Breast epithelium (tissue), 4 donors: ENCODE data around the gene KLK15. TPM values are rescaled to one million over a fixed set of nuclear protein-coding genes. Genes with fewer than 3 reads are reported as not detected.

Source experiments
- DNase-seq, 2 donors: peaks; one replicate each; pipeline ENCODE4 v3.0.0-alpha.2; 2019; ENCODE audit warnings: low spot score in 2 of 2
- H3K27ac ChIP-seq, 2 donors: fragments of 200-600 bp; sonication (generic) in 1 of 2; one replicate each; pipeline ENCODE4 v1.5.1; 2016 to 2019; ENCODE audit warnings: mild to moderate bottlenecking in 1 of 2
- H3K27me3 ChIP-seq, 2 donors: fragments of 200-600 bp; sonication (generic) in 1 of 2; one replicate each; pipeline versions ENCODE4 v1.5.1 to v1.6.0; 2017 to 2019; ENCODE audit warnings: control low read depth in 1 of 2, mild to moderate bottlenecking in 1 of 2
- H3K36me3 ChIP-seq: fragments of 200-600 bp; one replicate; pipeline ENCODE4 v1.5.1; 2019
- H3K4me1 ChIP-seq, 2 donors: fragments of 200-600 bp; sonication (generic); one replicate each; pipeline ENCODE4 v1.5.1; 2016 to 2019; ENCODE audit warnings: control low read depth in 1 of 2
- H3K4me3 ChIP-seq, 3 donors: fragments of 200-600 bp; sonication (generic); 1 replicate in 2 of 3; 2 replicates in 1 of 3; pipeline ENCODE4 v1.5.1; 2016 to 2019; ENCODE audit warnings: mild to moderate bottlenecking in 3 of 3, moderate library complexity in 2 of 3
- H3K9me3 ChIP-seq, 2 donors: fragments of 200-600 bp; sonication (generic) in 1 of 2; one replicate each; pipeline ENCODE4 v1.5.1; 2016 to 2019; ENCODE audit warnings: control low read depth in 1 of 2
- POLR2A ChIP-seq: fragments of 450-650 bp; IDR thresholded peaks from one replicate; pipeline ENCODE4 v1.6.1; 2016; ENCODE audit warnings: antibody characterized with exemption, mild to moderate bottlenecking, moderate library complexity
- POLR2AphosphoS5 ChIP-seq, 3 donors: sonication (generic); formaldehyde crosslinking; IDR thresholded peaks; one replicate each; pipeline ENCODE4 v1.6.1; 2017; ENCODE audit warnings: antibody characterized with exemption in 3 of 3
- intact Hi-C: fragments of 100-400 bp; cut with DNase I; formaldehyde crosslinking; loops from one replicate; pipeline ENCODE4 v1.15.1; 2023; ENCODE audit warnings: low total_unique reads
- total RNA-seq, 3 donors: library from RNA; depleted of rRNA; stranded (reverse); fragments of >200 nt; gene quantifications; one replicate each; pipeline ENCODE4 v1.1.0, GENCODE V29; 2016
- TF ChIP-seq, protein P1 (sequence below), 3 donors: fragments of 450-650 bp; IDR thresholded peaks; one replicate each; pipeline ENCODE4 v1.5.1; 2016 to 2017; ENCODE audit warnings: antibody characterized with exemption in 3 of 3, mild to moderate bottlenecking in 3 of 3, moderate library complexity in 3 of 3

KLK15 gene
- total RNA-seq, 3 donors from 2014 or later, result not detected

DNA sequence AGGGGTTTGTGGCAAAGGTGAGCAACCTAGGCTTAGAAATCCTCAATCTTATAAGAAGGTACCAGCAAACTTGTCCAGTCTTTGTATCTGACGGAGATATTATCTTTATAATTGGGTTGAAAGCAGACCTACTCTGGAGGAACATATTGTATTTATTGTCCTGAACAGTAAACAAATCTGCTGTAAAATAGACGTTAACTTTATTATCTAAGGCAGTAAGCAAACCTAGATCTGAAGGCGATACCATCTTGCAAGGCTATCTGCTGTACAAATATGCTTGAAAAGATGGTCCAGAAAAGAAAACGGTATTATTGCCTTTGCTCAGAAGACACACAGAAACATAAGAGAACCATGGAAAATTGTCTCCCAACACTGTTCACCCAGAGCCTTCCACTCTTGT, 36.1 kb upstream of the KLK15 start:
- no peaks in the 10 kb centered on the region for H3K9me3 ChIP-seq
- TF ChIP-seq POLR2A (no peak), POLR2AphosphoS5 (IDR thresholded peaks at IDR 0.05) (no peak)
- TF ChIP-seq, protein P1, sequence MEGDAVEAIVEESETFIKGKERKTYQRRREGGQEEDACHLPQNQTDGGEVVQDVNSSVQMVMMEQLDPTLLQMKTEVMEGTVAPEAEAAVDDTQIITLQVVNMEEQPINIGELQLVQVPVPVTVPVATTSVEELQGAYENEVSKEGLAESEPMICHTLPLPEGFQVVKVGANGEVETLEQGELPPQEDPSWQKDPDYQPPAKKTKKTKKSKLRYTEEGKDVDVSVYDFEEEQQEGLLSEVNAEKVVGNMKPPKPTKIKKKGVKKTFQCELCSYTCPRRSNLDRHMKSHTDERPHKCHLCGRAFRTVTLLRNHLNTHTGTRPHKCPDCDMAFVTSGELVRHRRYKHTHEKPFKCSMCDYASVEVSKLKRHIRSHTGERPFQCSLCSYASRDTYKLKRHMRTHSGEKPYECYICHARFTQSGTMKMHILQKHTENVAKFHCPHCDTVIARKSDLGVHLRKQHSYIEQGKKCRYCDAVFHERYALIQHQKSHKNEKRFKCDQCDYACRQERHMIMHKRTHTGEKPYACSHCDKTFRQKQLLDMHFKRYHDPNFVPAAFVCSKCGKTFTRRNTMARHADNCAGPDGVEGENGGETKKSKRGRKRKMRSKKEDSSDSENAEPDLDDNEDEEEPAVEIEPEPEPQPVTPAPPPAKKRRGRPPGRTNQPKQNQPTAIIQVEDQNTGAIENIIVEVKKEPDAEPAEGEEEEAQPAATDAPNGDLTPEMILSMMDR (IDR thresholded peaks at IDR 0.05), result no peak
- no peaks in the 10 kb centered on the region for H3K4me1 ChIP-seq
- peaks cover 0 to 40% of the 10 kb centered on the region in 2 donors for H3K27me3 ChIP-seq
- H3K36me3 ChIP-seq, result no peaks in the 10 kb centered on the region
- no peak overlapping the region for H3K27ac ChIP-seq
- intact Hi-C loops, result loop anchor here (5.0 kb wide), 1 partner anchor 402 kb away; no protein-coding TSS in a partner anchor
- H3K4me3 ChIP-seq, result no peak overlapping the region
- no peak for DNase-seq

DNA sequence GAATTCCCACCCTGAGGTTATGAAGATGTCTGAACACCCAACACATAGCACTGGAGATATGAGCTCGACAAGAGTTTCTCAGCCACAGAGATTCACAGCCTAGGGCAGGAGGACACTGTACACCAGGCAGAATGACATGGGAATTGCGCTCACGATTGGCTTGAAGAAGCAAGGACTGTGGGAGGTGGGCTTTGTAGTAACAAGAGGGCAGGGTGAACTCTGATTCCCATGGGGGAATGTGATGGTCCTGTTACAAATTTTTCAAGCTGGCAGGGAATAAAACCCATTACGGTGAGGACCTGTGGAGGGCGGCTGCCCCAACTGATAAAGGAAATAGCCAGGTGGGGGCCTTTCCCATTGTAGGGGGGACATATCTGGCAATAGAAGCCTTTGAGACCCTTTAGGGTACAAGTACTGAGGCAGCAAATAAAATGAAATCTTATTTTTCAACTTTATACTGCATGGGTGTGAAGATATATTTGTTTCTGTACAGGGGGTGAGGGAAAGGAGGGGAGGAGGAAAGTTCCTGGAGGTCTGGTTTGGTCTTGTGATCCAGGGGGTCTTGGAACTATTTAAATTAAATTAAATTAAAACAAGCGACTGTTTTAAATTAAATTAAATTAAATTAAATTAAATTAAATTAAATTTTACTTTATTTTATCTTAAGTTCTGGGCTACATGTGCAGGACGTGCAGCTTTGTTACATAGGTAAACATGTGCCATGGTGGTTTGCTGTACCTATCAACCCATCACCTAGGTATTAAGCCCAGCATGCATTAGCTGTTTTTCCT, 28.3 kb upstream of the KLK15 start:
- DNase-seq, result no peak
- no peaks in the 10 kb centered on the region for H3K4me1 ChIP-seq
- H3K36me3 ChIP-seq, result no peaks in the 10 kb centered on the region
- H3K9me3 ChIP-seq, result no peaks in the 10 kb centered on the region
- H3K4me3 ChIP-seq, result no peak overlapping the region
- no peak overlapping the region for H3K27ac ChIP-seq
- peaks cover 0 to 46% of the 10 kb centered on the region in 2 donors for H3K27me3 ChIP-seq
- TF ChIP-seq POLR2AphosphoS5 (IDR thresholded peaks at IDR 0.05) (no peak), POLR2A (no peak)
- TF ChIP-seq, protein P1 (IDR thresholded peaks at IDR 0.05), result no peak
- intact Hi-C loops, result no loop called here

DNA sequence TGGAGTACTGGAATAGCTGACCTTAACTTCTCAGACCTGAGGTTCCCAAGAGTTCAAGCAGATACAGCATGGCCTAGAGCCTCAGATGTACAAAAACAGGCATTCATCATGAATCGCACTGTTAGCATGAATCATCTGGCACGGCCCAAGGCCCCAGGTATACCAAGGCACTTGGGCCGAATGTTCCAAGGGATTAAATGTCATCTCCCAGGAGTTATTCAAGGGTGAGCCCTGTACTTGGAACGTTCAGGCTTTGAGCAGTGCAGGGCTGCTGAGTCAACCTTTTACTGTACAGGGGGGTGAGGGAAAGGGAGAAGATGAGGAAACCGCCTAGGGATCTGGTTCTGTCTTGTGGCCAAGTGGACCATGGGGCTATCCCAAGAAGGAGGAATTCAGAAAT, 27.6 kb upstream of the KLK15 start:
- Histone ChIP-seq H3K27ac (no peak overlapping the region), H3K4me1 (no peaks in the 10 kb centered on the region), H3K36me3 (no peaks in the 10 kb centered on the region), H3K27me3 (peaks cover 0 to 45% of the 10 kb centered on the region in 2 donors), H3K4me3 (no peak overlapping the region), H3K9me3 (no peaks in the 10 kb centered on the region)
- DNase-seq, result no peak
- TF ChIP-seq POLR2AphosphoS5 (IDR thresholded peaks at IDR 0.05) (no peak), POLR2A (no peak)
- TF ChIP-seq, protein P1 (IDR thresholded peaks at IDR 0.05), result no peak
- intact Hi-C loops, result no loop called here

DNA sequence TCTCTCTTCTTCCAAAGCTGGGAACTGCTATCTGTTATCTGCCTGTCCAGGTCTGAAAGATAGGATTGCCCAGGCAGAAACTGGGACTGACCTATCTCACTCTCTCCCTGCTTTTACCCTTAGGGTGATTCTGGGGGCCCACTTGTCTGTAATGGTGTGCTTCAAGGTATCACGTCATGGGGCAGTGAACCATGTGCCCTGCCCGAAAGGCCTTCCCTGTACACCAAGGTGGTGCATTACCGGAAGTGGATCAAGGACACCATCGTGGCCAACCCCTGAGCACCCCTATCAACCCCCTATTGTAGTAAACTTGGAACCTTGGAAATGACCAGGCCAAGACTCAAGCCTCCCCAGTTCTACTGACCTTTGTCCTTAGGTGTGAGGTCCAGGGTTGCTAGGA, 26.5 kb upstream of the KLK15 start:
- Histone ChIP-seq H3K4me1 (no peaks in the 10 kb centered on the region), H3K9me3 (no peaks in the 10 kb centered on the region), H3K27ac (no peak overlapping the region), H3K36me3 (no peaks in the 10 kb centered on the region), H3K27me3 (peaks cover 0 to 57% of the 10 kb centered on the region in 2 donors), H3K4me3 (no peak overlapping the region)
- DNase-seq, result no peak
- intact Hi-C loops, result no loop called here
- TF ChIP-seq, protein P1 (IDR thresholded peaks at IDR 0.05), result no peak
- TF ChIP-seq POLR2AphosphoS5 (IDR thresholded peaks at IDR 0.05) (no peak), POLR2A (no peak)

DNA sequence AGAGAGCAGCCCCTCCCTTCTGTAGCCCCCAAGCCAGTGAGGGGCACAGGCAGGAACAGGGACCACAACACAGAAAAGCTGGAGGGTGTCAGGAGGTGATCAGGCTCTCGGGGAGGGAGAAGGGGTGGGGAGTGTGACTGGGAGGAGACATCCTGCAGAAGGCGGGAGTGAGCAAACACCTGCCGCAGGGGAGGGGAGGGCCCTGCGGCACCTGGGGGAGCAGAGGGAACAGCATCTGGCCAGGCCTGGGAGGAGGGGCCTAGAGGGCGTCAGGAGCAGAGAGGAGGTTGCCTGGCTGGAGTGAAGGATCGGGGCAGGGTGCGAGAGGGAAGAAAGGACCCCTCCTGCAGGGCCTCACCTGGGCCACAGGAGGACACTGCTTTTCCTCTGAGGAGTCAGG, 25.5 kb upstream of the KLK15 start:
- no peak for DNase-seq
- intact Hi-C loops, result no loop called here

More for the DNA sequence above, 25.5 kb upstream of the KLK15 start:
- TF ChIP-seq, protein P1 (IDR thresholded peaks at IDR 0.05), result no peak
- no peak for TF ChIP-seq POLR2A
- no peak for TF ChIP-seq POLR2AphosphoS5 (IDR thresholded peaks at IDR 0.05)
- Histone ChIP-seq H3K9me3 (no peaks in the 10 kb centered on the region), H3K27me3 (peaks cover 0 to 65% of the 10 kb centered on the region in 2 donors), H3K36me3 (no peaks in the 10 kb centered on the region), H3K4me3 (no peak overlapping the region), H3K4me1 (no peaks in the 10 kb centered on the region), H3K27ac (no peak overlapping the region)
